Islet of Langerhans (tissue), 1 donor: ENCODE results near the gene TMEM132E.

Source experiments
- FAIRE-seq: peaks from one replicate; lab custom pipeline; 2011; peaks lifted over from hg19 to GRCh38; lab: Jason Lieb, UNC

The TMEM132E gene

DNA sequence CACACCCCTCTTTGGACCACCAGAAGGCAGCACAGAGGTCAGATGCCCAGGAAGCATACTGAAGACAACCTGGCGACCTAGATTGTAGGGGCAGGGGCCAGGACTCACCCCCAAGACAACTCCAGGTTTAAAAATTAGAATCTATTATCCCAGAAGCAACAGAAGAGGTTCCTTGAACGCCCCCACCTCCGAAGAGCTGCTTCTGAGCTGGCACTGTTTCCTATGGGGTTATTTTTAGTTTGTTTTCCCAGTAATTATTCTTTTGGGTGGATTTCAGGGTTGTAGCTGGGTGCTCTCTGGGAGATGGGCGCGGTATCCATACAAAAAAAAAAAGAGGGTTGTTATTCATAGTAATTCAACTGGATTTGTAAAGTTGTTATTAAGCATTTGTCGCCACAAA, 10.4 kb upstream of the TMEM132E start:
- no peak for FAIRE-seq

DNA sequence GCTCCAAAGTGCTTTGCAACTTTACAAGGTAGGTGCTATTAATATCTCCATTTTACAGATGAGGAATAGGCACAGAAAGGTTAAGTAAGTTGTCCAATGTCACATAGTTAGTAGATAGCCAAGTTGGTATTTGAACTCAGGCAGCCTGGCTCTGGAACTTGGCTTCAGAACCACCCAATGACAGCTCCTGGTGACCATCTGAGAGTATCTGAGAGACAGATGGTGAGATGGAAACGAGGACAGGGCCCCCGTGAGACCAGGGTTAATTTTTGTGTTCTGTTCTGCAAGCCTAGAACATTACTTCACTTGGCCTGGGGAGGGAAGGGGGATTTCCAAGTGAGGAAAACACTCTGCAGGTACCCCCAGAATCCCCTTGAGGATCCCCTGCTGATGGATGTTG, 9.8 kb upstream of the TMEM132E start:
- FAIRE-seq = no peak

DNA sequence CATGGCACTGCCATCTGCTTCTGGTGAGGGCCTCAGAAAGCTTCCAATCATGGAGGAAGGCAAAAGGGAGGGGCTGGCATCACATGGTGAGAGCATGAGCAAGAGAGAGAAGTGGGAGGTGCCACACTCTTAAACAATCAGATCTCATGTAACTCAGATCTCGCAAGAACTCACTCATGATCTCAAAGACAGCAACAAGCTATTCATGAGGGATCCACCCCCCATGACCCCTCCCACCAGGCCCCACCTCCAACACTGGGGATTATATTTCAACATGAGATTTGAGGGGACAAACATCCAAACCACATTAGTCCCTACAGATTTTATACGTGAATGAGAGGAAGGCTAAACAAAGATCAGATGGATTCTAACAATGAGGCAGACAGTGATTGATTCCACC, 8.9 kb upstream of the TMEM132E start:
- FAIRE-seq = no peak

DNA sequence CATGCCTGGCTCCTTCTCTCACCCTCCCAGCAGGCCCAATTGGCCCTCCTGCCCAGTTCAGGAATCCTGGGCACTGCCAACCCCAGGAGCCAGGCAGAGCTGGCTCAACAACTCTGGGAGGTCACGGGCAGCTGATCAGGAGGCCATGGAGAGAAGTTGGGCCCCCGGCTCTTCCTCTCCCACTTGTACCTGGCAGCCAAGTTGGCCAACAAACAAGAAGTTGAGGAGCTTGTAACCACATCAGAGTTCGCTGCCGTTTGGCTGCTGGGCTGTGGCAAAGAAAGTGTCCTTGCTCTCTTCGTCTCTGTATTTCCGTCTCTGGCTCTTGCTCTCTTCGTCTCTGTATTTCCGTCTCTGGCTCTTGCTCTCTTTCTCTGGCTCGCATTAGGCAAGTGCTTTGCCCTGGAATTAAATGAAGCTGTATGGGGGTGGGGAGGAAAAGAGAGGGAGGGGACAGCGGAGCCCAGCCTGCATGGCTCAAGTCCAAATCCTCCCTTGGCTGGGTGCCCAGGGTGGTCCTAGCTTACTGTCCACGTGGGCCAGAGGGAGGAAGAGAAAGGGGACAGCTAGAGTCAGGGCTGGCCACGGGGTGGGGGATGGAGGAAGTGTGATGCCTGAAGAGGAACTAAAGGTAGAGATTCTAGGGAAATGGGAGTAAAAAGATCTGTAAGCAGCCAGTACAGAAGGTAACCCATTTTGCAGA, 7.8 kb upstream of the TMEM132E start:
- no peak for FAIRE-seq

DNA sequence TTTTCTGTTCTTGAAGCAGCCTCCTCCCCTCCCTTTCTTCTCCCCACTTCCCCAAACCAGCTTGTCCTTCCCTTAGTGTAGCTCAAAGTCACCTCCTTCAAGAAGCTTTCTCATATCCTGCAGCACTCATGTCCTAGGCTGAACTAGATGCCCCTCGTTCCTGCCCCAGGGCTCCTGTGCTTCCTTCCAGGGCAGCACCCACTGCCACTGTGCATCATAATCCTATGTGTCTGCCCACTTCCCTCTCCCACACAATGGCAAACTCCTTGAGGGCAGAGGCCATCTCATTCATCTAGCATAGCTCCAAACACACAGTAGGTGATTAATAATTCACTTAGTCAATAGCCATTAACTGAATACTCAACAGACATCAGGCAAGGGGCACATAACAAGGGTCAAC, 6.9 kb upstream of the TMEM132E start:
- no peak for FAIRE-seq

DNA sequence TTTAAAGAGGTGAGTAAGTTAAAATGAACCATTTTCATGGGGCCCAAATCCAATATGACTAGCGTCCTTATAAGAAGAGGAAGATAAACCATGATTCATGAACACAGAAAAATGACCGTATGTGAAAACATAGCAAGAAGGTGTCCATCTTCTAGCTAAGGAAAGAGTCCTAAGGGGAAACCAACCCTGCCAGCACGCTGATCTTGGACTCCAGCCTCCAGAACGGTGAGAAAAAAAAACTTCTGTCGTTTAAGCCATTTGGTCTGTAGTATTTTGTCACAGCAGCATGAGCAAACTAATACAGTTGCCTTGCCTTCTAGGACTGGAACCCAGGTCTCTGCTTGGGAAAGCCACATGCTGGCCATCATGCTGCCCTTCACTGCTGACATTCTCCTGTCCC, 4.2 kb upstream of the TMEM132E start:
- no peak for FAIRE-seq

DNA sequence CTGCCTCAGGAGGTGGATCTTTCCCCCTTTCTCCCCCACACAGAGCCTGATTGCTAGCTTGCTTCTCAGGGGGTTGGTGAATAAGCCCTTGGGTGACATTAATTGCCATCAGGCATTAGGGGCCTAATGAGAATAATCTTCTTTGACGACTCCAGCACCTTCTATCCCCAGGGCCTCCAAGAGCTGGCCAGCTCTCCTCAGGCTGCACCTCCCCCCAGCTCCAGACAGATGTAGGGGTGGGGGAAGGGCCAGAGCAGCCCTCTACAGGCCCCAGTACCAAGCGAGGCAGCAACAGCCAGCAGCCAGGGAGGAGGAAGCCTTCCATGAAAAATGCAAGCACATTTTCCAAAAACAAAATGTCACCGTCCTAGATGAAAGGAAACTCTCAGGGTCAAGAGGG, 1.4 kb upstream of the TMEM132E start:
- FAIRE-seq = no peak

DNA sequence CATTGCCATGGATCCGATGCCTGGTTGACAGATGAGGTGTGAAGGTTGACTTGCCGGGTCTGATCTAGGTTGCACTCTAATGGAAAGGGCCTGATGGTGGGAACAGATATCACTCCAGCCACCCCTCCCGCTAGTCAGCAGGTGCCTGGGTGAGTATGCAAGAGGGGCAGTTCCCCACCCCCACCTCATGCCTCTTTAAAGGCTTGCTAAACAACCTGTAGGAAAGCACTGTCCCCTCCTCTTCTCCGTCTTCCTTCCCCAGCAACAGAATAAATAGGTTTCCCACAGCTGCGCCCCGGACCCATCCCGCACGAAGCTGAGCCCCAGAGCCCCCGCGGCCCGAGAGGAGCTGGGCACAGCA, 746 bp upstream of the TMEM132E start:
- no peak for FAIRE-seq

DNA sequence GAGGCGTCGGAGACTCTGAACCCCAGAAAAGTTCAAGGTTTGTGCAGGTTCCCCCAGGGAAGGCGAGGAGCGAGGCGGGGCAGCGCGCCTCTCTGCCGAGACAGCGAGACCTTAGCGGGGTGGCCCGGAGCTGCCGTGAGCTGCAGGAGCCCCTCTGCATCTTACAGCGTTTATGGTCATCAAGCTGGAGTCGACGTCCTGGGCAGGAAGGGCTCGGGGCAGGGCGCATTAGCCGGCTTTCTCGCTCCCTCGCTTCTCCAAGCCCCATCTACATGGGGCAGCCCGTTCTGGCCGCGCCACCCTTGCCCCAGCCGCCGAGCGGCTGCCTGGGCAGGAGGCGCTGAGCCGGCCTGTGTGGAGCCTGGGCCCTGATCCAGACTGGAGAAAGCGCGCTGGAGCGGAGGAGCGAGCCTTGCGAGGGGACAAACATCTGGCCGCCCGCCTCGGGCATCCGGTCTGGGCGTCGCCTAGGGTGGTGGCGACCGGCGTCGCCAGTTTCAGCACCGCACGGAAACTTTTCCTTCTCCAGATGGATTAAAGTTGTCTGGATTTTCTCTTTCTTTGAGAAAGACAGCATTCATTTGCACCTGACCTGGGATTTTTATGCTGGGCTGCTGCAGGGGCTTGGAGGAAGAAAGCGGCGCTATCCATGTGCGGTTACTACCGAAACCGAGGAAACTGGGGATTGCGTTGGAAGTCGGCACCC, 750 bp downstream of the TMEM132E start:
- no peak for FAIRE-seq

DNA sequence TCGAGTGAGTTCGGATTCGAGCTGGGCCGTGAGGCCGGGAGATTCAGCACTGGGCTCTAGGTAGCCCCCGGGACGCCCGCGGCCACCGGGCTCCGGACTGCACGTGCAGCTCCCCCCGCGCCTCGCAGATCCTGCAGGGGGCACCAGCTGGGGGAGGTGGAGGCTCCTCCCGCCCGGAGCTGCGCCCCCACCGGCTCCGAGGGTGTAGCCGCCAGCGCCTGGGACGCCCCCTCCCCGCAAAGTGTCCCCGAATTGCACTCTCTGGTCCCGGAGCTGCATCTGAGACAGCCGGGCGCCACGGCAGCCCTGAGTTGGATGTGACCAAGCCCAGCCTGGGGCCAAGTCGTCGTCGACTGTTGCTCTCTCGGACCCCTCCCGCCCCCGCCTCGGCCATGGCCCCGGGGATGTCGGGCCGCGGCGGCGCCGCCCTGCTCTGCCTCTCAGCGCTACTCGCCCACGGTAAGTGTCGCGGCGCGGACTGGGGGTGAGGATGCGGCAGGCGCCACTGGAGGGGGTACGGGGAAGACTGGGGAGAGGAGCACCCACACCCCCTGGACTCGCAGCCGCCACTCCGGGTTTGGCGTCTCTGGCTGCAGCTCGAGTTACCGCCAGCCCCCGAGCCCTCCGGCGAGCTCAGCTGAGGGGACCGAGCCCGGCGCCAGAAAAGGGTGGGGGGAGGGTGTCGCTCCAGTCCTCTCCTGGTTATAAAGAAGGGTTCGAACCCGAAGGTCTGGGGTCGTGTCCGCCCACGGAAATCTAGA, 1.5 kb downstream of the TMEM132E start:
- FAIRE-seq = no peak

DNA sequence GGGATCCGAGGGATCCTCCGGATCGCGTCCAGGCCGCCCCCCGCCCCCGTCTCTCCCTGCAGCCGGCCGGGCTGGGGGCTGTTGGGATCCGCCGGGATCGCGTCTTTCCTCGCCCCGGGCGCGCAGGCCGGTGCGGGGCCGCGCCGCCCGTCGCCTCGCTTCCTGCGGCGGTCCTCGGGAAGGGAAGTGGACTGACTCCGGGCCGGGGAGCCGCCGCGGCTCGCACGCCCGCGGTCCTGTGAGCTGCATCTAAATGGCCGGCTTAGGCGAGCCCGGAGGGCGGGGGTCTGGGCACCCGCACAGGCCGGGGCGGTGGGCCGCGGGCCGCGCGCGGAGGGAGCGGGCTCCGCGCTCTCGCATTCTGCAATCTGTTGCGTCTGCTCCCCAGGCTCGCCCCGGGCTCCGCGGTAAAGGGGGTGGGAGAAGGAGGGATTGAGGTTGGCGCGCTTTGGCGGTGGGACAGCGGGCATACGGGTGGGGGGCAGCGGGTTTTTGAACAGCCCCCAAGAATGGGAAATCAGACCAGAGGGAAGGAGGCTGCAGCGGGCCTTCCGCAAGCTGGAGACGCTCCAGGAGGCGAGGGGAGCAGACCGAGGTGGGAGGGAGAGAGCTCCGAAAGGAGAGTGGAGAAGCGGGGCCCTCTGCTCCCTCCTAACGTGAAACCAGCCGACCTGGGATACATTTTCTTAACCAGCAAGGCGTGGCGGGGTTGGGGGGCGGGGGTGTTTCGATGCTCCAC, 2.2 kb downstream of the TMEM132E start:
- no peak for FAIRE-seq

DNA sequence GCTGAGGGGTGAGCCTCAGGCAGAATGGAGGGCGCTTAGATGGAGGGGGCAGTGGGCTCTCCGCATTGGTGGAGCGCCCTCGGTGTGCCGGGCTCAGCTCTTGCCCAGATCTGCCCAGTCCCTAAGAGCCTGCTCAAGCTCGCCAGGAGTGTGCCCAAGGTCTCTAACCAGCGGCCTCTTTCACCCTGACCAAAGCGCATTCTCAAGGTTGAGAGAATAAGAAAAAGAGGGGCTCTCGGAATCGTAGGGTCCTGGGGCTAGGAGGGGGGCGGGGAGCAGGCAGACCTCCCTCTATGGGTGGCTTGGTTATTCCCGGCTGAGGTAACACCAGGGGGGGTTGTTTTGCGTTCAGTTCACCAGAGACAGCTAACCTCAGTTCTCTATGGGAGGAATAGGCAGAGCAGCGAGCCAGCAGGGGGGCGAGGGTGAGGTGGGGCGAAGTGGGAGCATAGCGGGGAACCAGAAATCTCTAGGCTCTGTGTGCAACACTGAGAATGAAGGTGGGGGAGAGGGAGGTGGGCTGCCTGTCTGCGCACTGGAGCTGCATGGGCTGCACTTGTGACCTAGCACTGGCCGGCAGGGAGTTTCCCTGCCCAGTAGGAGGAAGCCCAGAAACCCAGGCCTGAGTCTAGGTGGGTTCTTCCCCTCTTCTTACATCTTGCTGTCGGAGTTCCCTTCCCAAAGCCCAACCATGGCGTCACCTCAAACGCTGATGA, 3.0 kb downstream of the TMEM132E start:
- no peak for FAIRE-seq

DNA sequence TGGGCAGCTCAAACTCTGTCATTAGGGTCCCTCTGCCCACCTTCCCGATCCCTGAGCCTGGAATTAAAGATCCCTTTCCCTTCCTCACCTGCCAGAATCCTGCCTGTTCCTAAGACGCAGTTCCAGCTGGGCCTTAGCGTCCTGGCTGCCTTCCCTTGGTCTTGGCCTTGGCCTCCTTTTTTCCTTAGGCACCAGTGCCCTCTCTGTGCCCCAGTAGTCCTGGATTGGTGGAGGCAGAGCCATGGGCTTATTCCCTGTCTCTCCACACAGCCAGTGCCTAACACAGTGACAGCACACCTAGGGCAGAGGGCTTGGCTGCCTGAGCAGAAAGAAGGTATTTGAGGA, 3.5 kb downstream of the TMEM132E start:
- no peak for FAIRE-seq

DNA sequence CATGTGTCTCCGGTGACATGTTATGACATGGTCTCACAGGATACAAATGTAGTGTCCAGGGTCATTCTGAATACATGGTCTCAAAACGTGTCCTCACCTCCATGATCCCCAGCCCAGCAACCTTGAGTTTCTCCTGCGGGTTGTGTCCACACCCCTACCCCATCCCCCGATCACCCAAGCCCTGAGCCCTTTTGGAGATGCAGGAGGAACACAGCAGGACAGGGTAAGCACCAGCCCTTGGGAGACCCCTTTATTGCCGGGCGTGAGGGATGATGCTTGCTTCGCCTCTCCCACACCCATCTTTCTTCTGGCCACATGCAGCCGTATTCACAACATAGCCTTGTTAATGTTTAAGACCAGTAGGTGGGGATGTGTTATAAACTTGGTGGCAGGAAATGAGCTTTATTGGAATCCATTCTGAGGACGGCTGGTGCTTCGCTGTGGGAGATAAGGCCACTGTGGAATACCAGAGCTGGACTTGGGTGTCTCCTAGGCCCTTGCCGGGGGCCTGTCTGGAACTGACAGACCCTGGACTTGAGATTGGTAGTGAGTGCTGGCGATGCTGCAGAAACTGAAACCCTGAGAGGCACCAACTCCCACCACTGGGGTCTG, 5.5 kb downstream of the TMEM132E start:
- FAIRE-seq = no peak

DNA sequence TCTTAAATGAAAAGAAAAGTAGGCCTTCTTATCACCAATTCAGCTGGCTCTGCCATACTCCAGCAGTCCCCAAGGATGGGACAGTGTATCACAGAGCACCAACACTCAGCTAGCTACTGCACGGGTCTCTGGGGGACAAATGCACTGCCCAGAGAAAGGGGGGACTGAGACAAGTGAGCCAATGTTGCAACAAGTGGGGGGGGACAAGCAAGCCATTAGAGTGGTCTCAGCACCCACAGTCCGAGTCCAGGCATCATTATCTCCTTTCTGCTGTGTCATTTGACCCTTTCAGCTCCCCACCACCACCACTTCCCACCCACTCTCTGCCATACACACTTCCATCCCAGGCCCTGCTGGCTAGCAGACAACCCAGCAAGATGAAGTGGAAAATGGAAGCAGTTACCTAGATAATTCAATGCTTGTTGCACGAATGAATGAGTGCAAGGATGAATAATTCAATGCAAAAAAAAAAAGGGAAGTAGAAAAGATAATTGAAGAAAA, 7.0 kb downstream of the TMEM132E start:
- no peak for FAIRE-seq

DNA sequence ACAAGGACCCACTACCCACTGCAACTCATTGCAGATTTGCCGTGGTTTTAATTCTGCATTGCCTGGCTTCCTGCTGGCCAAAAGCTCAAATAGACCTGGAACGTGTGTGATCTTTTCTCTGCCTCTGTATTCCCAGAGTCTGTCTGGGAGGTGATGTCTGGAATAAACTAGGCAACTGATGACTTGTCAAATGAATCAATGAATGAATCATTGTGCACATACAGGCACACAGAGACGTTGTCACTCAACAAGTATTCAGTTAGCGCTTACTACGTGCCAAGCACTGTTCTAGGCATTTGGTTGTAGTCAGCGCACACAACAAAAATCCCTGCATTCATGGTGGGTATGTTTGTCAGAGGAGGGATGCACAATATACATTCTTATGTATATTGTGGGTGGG, 8.9 kb downstream of the TMEM132E start:
- FAIRE-seq = no peak

DNA sequence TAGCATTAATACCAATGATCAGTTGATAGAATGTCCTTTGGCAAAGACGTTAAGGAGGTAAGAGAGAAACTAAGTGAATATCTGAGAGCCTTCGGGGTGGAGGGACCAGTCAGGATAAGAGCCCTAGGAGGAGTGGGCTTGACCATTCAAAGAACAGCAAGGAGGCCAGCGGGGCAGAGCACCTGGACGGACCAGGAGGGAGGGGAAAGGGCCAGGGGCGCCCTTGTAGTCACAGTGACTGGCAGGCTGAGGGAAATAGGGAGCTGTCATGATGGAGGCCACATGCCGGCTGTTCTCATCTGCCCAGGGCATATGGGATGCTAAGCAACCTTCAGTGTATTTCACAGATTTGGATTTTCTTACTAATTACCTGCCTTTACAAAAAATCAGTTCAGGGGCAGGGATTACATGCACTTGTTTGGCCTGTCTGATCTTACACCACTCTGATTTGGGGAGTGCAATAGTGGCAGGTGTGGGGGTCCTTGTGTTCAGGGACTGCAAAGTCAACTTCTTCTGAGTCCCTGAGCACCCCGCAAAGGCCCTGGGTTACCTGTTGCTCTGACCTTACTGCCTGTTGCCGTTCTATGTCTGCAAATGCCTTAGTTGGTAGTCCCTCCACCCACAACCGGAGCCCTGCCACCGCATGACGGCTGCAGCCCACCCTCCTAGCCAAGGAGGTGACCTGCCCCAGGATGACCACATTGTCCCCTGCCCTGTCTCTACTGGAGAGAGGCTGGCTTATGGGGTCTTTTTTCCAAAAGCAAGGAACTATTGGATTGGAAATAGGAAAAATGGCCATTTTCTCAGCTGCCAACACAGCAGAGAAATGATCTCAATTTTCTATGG, 10.0 kb downstream of the TMEM132E start:
- no peak for FAIRE-seq

DNA sequence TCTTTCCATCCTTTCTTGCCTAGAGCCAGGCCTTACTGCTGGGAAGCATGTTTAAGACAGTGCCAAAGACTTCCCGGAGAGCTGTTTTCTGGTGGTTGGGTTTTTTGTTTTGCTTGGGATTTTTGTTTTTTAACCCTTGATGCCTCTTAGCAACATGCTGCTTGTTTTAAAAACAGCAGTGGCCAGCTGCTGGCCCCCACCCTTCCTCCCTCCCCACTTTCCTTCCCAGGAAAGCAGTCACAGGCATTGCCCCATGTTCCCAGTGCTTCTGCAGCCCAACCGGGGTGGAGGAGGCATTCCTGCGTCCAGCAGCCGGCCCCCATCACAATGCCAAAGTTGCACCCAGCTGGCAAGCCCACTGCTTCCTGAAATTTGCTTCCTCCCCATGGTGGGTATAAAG, 12.6 kb downstream of the TMEM132E start:
- no peak for FAIRE-seq

DNA sequence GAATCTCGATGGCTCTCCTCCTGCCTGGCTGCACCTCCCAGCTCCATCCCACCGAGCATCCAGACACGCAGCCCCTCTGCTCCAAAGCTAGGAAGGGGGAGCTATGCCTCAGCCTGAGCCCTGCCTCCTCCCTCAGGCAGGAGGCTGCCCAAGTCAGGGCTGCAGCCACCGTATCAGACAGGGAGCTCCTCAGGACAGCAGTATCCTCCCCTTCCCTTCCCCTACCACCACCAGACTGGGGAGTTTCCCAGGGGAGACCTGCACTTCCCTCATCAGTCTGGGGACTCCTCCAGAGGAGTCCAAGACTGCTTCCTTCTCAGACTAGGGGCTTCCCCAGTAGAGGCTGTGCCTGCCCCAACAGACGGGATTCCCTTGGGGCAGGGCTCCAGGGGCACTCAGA, 17.5 kb downstream of the TMEM132E start:
- no peak for FAIRE-seq

DNA sequence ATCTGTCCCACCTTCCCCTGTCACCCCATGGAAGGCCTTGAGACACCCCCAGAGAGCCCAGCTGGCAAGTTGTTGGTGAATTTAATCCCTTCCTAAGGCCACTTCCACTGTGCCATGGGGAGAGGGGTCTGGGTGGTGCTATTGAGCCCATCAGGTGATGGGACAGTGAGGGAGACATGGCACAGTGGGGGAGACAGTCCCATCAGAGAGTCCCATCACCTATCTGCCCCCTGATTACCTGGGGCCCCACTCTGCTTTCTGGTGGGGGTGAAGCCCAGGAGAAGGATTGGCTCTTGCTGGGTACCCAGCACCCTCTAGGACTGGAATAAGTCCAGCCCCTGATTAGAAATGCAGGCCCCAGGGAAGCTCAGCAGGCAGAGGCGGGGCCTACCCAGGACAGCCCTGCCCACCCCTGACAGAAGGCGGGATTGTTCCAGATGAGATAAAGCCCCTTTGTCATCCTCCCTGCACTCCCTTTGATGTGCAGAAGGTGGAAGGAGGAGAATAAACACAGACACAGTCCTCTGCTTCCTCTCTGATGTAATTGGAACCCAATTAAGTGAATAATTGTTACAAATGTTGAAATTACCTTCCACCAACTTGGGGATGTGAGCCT, 18.9 kb downstream of the TMEM132E start:
- FAIRE-seq = no peak
